HT1080 (cell line): ENCODE data around the gene USP24. TPM values are rescaled to one million over a fixed set of nuclear protein-coding genes. Genes with fewer than 3 reads are reported as not detected.
"Not testable (repeated sequence)": the region's sequence is repeated elsewhere in the genome, so short reads cannot be mapped to it uniquely, and the experiment has no call there.

Experiments
- DNase-seq: peaks from one replicate; pipeline ENCODE4 v3.0.0-alpha.2; 2015; ENCODE audit warnings: low read depth
- total RNA-seq: library from RNA; depleted of rRNA; stranded (reverse); fragments of >200 nt; shearing (Covaris generic); gene quantifications from 2 replicates; pipeline ENCODE4 v1.2.3, GENCODE V29; 2014

The USP24 gene
- total RNA-seq, 1 experiment from 2014 or later, result 31.4 TPM

DNA sequence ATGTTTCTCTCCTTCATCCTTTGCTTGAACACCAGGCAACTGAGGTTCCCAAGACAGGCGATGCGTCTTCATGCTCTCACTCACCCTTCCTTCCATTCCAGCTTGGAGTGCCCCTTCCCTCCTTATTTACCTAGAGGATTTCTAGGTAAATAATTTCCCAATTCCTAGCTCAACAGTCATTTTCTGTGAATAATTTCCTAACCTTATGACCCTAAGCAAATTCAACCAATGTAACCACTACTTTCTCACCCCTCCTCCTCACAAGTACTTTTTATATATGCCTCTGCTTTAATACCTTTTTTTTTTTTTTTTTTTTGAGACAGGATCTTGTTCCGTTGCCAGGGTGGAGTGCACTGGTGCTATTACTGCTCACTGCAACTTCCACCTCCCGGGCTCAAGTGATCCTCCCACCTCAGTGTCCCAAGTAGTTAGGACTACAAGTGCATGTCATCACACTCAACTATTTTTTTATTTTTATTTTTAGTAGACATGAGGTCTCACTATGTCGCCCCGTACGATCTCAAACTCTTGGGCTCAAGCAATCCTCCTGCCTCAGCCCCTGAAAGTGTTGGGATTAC is 86.7 kb downstream of the USP24 start:
- no peak for DNase-seq

DNA sequence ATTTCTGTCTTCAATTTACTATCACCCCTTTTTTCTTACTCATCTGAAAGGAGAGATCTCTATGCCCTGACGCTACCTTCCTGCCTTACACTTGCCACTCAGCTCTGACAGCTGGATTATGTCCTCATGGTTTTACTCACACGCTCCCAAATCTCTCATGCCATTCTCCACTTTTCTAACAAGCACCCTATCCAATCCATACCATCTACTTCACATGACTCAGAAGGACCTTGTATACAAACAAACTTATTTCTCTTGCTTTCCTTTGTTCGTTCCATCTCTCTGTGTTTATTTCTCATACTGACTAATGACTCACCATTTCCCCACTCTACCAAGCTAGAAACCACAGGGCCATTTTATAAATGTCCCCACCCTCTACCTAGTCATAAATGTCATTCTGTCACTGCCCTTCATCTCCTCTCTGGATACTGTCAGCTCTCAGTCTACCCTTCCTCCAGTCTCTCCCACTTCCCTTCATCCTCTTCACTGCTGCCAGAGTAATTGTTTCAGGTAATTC is 87.3 kb downstream of the USP24 start:
- peak; percentile 73 for DNase-seq

DNA sequence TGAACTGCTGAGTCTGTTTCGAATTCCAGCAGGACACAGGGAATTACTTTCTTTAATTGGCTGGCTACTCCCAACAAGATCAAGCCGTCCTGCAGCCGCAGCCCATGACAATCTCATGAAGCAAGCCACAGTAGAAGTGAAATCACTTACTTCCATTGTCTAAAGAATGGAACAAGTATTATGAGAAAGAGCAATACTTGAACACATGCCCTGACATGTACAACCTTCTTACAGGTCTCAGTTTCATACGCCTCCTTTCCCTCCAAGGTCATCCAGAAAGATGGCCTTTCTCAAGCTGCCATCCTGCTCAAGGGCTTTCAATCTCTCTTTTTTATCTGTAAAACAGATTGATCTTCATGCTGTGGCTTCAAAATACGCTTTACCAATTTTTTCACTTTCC is 90.7 kb downstream of the USP24 start:
- no peak for DNase-seq

GRCh38 chr1:55120538-55120937 is 94.6 kb downstream of the USP24 start:
- DNase-seq, result no peak

DNA sequence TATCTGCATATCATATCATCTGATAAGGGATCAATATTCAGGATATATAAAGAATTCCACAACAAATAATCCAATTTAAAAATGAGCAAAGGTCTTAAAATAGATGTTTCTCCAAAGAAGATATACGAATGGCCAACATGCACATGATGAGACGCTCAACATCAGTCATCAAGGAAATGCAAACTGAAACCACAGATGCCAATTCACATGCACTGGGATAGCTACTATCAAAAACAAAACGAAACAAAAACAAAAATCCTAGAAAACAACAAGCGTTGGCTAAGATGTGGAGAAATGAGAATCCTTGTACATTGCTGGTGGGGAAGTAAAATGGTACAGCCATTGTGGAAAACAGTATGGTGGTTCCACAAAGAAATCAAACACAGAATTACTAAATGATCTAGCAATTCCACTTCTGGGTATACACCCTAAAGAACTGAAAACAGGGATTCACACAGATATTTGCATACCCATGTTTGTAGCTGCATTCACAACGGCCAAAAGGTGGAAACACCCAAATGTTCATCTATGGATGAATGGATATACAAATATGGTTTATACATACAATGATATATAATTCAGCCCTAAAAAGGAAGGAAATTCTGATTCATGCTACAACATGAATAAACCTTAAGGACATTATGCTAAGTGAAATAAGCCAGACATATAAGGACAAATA is 96.4 kb downstream of the USP24 start:
- peak; percentile 4 for DNase-seq

- DNase-seq, result no peak
Observed at GRCh38 chr1:55117941-55118340, 97.2 kb downstream of the USP24 start.

GRCh38 chr1:55109005-55109404 is 106.2 kb downstream of the USP24 start:
- DNase-seq, result not testable (repeated sequence)

GRCh38 chr1:55107101-55107500 is 108.1 kb downstream of the USP24 start:
- DNase-seq, result no peak

DNA sequence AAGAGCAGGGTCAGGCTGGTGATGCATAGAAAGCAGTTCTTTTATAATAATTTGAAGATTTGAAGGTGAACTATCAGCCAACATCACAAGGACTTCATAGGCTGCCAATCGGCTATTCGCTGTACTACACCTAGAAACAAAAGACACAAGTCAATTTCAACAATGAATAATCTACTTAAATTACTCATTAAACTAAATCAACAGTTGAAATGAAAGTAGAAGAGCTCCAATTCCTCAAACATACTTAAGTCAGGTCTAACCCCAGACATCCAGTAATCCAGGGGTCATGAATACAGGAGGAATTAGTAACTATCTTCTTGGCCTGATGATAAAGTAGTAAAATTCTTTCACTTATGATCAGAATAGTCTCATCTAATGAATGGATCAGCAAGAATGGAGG is 111.3 kb downstream of the USP24 start:
- DNase-seq, result no peak

GRCh38 chr1:55095095-55095494 is 120.1 kb downstream of the USP24 start:
- DNase-seq, result no peak

GRCh38 chr1:55092475-55092874 is 122.7 kb downstream of the USP24 start:
- no peak for DNase-seq

DNA sequence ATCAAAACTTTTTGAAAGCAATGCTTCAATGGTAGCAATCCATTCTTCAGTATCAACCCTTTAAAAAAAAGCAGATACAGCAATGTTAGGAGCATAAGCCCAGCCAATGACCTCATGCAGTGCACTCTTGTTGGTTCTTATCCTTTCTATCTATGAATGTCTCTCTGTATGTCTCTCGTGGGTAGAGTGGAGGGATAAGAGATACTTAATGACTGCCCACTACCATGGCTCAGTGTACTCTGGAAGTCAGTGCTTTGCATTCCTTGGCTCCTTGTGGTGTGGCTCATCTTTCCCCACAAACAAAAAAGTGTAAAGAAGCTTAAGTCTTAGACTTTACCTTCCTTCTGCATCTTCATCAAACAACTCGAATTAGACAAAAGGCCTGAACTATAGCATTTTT is 125.5 kb downstream of the USP24 start:
- DNase-seq, result no peak

DNA sequence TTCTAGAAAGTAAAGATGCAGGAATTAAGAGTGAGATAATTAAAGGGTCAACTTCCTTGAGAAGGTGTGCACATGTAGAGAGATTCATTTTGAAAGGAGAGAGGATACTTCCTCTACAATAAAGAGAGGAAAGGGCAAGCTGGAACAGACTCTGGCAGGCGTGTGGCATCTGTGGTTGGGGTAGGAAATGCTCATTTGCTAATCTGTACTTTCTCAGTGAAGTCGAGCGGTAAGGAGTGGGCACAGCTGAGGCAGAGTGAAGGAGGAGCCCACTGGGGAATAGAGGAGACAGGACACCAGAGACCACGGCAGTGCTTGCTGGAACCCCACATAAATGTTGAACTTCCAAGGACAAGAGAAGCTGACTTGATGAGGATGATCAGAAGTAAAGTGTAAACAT is 126.8 kb downstream of the USP24 start:
- DNase-seq, result no peak

DNA sequence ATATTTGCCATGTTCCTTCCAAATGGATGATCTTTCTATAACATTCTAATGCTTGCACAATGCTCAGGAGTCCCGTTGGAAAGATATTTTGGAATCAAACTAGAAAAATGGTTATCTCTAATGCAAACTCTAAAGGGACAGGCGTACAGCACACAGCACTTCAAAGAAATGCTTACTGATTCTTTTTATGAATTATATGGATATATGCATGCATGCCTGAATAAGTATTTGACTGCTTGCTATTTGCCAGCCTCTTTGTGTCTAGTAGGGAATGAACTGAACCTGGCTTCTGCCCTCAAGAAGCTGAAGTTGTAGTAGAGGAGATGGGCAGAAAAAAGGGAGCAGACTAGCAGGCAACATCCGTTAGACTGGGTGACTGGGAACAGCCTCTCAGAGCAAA is 127.7 kb downstream of the USP24 start:
- no peak for DNase-seq

DNA sequence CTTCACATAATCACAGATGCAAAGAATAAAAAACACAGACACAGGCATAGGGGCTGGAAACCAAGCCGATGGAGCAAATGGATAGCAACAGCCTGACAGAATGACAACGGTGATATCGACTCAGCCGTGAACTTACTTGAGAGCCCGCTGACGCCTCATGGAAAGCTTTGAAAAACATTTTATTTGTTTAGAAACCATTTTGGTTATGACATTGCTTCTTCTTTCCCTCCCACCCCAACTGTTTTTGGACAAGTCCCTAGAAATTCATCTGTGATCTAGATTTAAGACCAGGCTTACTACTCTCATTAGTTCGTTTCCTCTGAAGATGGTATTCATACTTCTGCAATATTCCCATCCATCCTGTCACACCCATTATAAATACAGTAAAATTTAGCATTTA is 130.9 kb downstream of the USP24 start:
- no peak for DNase-seq

GRCh38 chr1:55081905-55082296 is 133.3 kb downstream of the USP24 start:
- no peak for DNase-seq

DNA sequence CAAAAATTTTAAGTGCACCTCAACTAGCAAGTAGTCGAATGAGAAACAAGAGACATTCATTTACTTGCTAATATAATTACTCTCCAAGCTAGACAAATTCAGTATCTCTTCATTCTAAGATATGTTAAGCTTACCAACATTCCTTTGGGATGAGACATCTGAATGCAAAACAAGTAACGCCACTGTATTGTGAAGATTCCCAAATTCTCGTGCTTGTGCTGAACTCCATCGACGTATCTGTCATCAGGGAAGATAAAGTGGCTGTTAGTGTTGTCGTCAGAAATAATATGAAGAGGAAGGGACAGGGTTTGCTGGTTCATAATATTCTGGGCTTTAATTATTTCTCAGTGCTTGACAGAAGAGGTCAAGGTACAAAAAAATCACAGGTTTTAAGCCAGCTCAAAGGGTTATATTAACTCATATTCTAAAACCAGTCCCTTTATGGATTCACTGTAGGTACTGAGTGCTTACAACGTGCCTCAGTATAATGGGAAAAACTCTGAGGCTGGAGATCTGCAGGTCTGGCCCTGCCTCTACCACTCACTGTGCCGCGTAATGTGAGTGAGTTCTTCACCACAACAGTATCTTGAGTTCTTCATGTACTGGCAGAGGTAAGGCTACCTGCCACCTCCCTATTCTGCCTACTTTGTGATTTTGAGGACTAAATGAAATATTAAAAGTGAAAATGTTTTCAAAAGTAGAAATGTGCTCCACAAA is 133.8 kb downstream of the USP24 start:
- DNase-seq, result peak; percentile 60

GRCh38 chr1:55079651-55080050 is 135.5 kb downstream of the USP24 start:
- DNase-seq, result no peak

- DNase-seq, result no peak
Observed at GRCh38 chr1:55078470-55078869, 136.7 kb downstream of the USP24 start.

DNA sequence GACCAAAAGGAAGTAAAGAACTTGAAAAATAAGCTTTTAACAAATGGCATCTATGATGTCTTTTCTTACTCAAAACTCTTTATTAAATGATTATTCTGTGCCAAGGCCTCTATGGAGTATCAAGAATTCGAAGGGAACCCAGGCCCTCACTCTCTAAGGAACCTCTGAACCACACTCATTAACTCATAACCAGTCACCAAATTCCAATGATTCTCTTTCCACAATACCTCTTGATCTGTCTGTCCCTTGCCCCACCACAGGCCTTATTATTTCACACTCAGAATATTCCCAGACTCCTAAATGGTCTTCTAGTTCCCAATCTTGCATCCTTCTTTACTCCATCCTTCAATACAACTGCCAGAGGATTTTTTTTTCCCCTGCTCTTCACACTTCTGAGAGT is 138.8 kb downstream of the USP24 start:
- no peak for DNase-seq

DNA sequence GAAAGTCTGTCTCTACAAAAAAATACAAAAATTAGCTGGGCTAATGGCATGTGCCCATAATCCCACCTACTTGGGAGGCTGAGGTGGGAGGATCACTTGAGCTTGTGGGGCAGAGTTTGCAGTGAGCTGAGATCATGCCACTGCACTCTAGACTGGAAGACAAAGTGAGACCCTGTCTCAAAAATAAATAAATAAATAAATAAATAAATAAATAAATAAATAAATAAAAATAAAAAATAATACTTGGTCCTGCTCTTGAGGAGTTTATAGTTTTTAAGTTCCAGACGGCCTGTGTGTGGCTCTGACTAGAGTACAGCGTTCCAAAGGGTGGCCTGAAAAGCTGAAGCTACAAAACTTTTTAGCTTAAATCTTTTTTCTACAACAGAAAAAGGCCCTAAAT is 140.7 kb downstream of the USP24 start:
- no peak for DNase-seq

- no peak for DNase-seq
Observed at GRCh38 chr1:55073187-55073916, 141.8 kb downstream of the USP24 start.
